Activated CD8-positive, alpha-beta T cell treated with anti-CD3 and anti-CD28 coated beads for 36 hours (primary cell): ENCODE data around the gene RSRC1. TPM values are rescaled to one million over a fixed set of nuclear protein-coding genes. Genes with fewer than 3 reads are reported as not detected.

ENCODE experiments used
- ATAC-seq: fragments of 200-7000 bp; cut with Tn5 transposase; one replicate; pipeline ENCODE4 v1.10.0; 2021; ENCODE audit warnings: mild to moderate bottlenecking, moderate library complexity
- CTCF ChIA-PET: fragments of 350-600 bp; sonication (Branson Sonifier 250); formaldehyde crosslinking; loops from one replicate; lab custom pipeline; 2021; ENCODE audit warnings: antibody characterized with exemption; lab: Charles Lee
- POLR2A ChIA-PET: fragments of 350-600 bp; sonication (Branson Sonifier 250); formaldehyde crosslinking; loops from one replicate; lab custom pipeline; 2021; ENCODE audit warnings: antibody characterized with exemption; lab: Charles Lee
- DNase-seq: peaks from one replicate; pipeline ENCODE4 v3.0.0-alpha.2; 2020
- H3K27ac Mint-ChIP-seq: one replicate; pipeline ENCODE4 v1.8.0; 2021; ENCODE audit warnings: mild to moderate bottlenecking, mixed read lengths
- H3K27me3 Mint-ChIP-seq: one replicate; pipeline ENCODE4 v1.8.0; 2021; ENCODE audit warnings: mixed read lengths
- H3K36me3 Mint-ChIP-seq: one replicate; pipeline ENCODE4 v1.8.0; 2021; ENCODE audit warnings: low read depth, mixed read lengths
- H3K4me1 Mint-ChIP-seq: one replicate; pipeline ENCODE4 v1.8.0; 2021; ENCODE audit warnings: low read depth, mixed read lengths
- H3K4me3 Mint-ChIP-seq: one replicate; pipeline ENCODE4 v1.8.0; 2021; ENCODE audit warnings: mild to moderate bottlenecking, moderate library complexity, mixed read lengths
- H3K9me3 Mint-ChIP-seq: one replicate; pipeline ENCODE4 v1.8.0; 2021; ENCODE audit warnings: mixed read lengths
- intact Hi-C: fragments of 100-400 bp; cut with micrococcal nuclease; formaldehyde crosslinking; loops from one replicate; pipeline ENCODE4 v1.10.0; 2022
- total RNA-seq, 2 experiments: library from RNA; stranded (reverse); gene quantifications; one replicate each; pipeline ENCODE4 v1.2.3, GENCODE V29; 2021
- TF ChIP-seq, protein P1 (sequence below): fragments of 200-600 bp; IDR thresholded peaks from one replicate; pipeline ENCODE4 v1.8.0; 2022; ENCODE audit warnings: antibody characterized with exemption, mild to moderate bottlenecking

Gene RSRC1
- total RNA-seq, 2 experiments from 2014 or later = 37.9 to 44.7 TPM

DNA sequence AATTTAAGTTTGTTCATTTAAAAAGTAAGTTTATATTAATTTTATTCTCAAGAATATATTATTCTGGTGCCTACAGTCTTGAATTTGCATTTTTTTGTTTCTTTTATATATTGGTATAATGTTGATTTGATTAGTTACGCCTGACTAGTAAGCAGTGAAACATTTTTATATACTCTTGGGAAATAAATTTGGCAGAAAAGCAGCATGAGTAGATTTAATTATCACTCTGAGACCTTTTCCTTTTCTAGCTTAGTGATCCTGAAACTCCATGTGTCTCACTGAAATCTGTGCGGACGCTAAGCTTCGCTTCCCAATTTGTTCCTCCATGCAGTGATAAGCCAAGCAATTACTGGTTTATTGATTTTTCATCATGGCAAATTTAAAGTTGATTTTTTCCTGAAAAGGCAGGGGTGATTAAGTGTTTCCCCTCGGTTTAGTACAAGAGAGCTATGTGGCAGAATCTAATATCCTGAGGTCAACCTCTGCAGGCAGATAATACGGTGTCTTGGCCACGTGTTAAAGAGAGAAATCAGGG, 373.9 kb downstream of the RSRC1 start:
- intact Hi-C loops = no loop called here
- Mint-ChIP-seq H3K27me3 (no peaks in the 10 kb centered on the region), H3K9me3 (no peaks in the 10 kb centered on the region), H3K27ac (no peak overlapping the region), H3K36me3 (no peaks in the 10 kb centered on the region), H3K4me1 (no peaks in the 10 kb centered on the region), H3K4me3 (no peak overlapping the region)
- TF ChIP-seq, protein P1, sequence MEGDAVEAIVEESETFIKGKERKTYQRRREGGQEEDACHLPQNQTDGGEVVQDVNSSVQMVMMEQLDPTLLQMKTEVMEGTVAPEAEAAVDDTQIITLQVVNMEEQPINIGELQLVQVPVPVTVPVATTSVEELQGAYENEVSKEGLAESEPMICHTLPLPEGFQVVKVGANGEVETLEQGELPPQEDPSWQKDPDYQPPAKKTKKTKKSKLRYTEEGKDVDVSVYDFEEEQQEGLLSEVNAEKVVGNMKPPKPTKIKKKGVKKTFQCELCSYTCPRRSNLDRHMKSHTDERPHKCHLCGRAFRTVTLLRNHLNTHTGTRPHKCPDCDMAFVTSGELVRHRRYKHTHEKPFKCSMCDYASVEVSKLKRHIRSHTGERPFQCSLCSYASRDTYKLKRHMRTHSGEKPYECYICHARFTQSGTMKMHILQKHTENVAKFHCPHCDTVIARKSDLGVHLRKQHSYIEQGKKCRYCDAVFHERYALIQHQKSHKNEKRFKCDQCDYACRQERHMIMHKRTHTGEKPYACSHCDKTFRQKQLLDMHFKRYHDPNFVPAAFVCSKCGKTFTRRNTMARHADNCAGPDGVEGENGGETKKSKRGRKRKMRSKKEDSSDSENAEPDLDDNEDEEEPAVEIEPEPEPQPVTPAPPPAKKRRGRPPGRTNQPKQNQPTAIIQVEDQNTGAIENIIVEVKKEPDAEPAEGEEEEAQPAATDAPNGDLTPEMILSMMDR = no peak
- ATAC-seq = no peak
- no peak for DNase-seq
- POLR2A ChIA-PET = no interaction called here
- CTCF ChIA-PET = no interaction called here

DNA sequence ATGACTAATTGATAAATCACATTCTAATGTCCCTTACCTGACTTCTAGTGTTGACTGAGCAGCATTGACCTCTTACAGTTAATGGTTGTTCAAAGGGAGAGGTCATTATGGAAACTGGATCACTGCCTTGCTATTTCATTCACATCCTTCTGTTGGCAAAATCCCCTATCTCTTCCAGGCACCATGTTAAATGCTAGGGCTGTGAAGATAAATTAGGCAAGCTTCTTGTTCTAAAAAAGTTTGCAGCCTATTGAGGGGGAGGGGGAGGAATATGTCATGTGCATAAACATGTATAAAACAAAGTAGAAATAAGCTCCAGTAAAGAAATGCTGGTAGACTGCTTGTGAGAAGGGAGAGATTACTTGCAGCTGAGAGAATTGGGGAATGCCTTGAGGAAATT, 376.3 kb downstream of the RSRC1 start:
- CTCF ChIA-PET = no interaction called here
- H3K27me3 Mint-ChIP-seq = no peaks in the 10 kb centered on the region
- POLR2A ChIA-PET = no interaction called here

DNA sequence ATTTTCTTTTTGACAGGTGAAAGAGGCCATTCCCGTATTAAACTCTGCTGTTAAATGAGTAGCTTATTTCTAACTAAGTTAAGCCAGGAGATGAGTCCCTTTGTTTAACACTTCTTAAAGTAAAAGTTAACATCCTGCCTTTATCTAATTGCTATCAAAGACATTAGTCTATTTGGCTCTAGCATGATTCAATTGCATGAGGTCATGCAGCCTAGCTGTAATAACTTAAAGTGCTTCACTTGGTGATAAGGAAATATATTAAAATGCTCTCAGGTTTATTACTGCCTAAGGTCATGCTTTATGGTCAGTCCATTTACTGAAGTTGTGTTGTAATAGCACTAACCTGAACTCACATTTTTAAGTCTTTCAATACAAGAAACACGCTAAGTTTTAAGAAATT, 378.8 kb downstream of the RSRC1 start:
- DNase-seq (no peak), ATAC-seq (no peak)
- Mint-ChIP-seq H3K9me3 (peaks cover 2% of the 10 kb centered on the region), H3K4me1 (no peaks in the 10 kb centered on the region), H3K27me3 (no peaks in the 10 kb centered on the region), H3K27ac (no peak overlapping the region), H3K36me3 (peaks cover 2% of the 10 kb centered on the region), H3K4me3 (no peak overlapping the region)
- TF ChIP-seq, protein P1 = no peak
- intact Hi-C loops = no loop called here
- ChIA-PET CTCF (no interaction called here), POLR2A (no interaction called here)

More for the DNA sequence above, 376.3 kb downstream of the RSRC1 start:
- Mint-ChIP-seq H3K4me1 (no peaks in the 10 kb centered on the region), H3K4me3 (no peak overlapping the region), H3K27ac (no peak overlapping the region), H3K9me3 (peaks cover 1% of the 10 kb centered on the region), H3K36me3 (no peaks in the 10 kb centered on the region)
- DNase-seq = no peak
- TF ChIP-seq, protein P1 = no peak
- no peak for ATAC-seq
- intact Hi-C loops = no loop called here

DNA sequence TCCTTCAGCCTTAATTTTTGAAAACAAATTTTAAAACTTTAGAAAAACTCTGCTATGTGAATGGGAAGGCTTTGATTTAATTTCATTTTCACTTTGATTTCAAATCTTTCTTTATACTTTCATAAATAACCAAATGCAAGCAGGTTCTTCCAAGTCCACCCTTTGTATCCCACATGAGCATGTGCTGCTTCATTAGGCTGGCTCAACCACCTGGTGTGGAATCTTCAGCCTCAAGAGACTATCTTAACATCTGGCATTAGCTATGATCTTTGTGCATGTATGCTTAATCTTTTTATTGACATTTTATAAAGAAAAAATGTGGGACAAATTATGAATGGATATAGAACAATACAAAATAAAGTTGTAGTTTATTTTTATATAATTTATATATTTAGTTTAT, 379.3 kb downstream of the RSRC1 start:
- Mint-ChIP-seq H3K4me3 (no peak overlapping the region), H3K27ac (no peak overlapping the region), H3K36me3 (peaks cover 2% of the 10 kb centered on the region), H3K9me3 (peaks cover 2% of the 10 kb centered on the region), H3K27me3 (no peaks in the 10 kb centered on the region), H3K4me1 (no peaks in the 10 kb centered on the region)
- DNase-seq (no peak), ATAC-seq (no peak)
- CTCF ChIA-PET = no interaction called here
- intact Hi-C loops = no loop called here
- TF ChIP-seq, protein P1 = no peak
- POLR2A ChIA-PET = no interaction called here

DNA sequence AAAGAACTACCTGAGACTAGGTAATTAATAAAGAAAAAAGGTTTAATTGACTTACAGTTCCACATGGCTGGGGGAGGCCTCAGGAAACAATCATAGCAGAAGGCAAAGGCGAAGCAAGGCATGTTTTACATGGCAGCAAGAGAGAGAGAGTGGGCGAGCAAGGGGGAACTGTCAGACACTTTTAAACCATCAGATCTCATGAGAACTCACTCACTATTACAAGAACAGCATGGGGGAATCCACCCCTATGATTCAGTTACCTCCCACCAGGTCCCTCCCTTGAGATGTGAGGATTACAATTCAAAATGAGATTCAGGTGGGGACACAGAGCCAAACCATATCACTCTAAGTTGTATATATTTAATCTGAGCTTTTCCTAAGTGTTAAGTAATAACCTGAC, 382.1 kb downstream of the RSRC1 start:
- H3K4me1 Mint-ChIP-seq = no peaks in the 10 kb centered on the region
- ATAC-seq (no peak), DNase-seq (peak; percentile 23)
- TF ChIP-seq, protein P1 = no peak
- peaks cover 5% of the 10 kb centered on the region for H3K36me3 Mint-ChIP-seq
- POLR2A ChIA-PET = no interaction called here
- no peak overlapping the region for H3K4me3 Mint-ChIP-seq
- CTCF ChIA-PET = no interaction called here
- H3K9me3 Mint-ChIP-seq = peaks cover 4% of the 10 kb centered on the region
- H3K27me3 Mint-ChIP-seq = no peaks in the 10 kb centered on the region
- intact Hi-C loops = no loop called here
- no peak overlapping the region for H3K27ac Mint-ChIP-seq
